NCI-H128 (cell line): ENCODE data around the gene DENND1A.

Source experiments
- DNase-seq: peaks from one replicate; lab custom pipeline; 2025; ENCODE audit not compliant: unreplicated experiment; lab: John Stamatoyannopoulos, UW

DENND1A gene

GRCh38 chr9:123365287-123365880, 564.5 kb downstream of the DENND1A start:
- DNase-seq, result no peak

DNA sequence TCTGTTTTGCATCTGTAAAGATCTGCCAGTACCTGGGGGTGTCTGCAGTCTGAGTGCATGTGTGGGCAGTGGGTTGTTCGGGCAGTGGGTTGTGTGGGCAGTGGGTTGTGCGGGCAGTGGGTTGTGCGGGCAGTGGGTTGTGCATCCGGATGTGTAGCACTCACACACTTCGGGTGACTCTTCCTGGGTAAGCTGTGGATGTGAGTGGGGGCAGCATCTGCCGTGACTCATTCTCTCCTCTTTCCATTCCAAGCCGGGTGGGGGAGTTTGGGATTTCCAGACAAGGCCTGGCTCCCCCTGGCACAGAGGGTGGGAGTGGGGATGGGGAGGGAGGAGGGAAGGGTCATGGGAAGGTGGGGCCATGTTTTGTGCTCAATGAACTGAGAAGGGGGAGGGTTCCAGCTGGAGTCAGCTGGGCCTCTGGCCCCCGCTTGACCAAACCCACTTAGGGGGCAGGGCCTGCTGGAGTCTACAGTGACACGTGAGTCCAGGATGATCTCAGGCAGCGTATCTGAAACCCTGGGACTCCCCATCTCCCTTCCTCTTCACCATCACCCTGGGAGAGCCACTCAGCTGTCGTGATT, 565.6 kb downstream of the DENND1A start:
- no peak for DNase-seq

- DNase-seq, result no peak
Measured at GRCh38 chr9:123362856-123363255, 567.1 kb downstream of the DENND1A start.

- DNase-seq, result no peak
Measured at GRCh38 chr9:123361731-123362510, 568.0 kb downstream of the DENND1A start.

DNA sequence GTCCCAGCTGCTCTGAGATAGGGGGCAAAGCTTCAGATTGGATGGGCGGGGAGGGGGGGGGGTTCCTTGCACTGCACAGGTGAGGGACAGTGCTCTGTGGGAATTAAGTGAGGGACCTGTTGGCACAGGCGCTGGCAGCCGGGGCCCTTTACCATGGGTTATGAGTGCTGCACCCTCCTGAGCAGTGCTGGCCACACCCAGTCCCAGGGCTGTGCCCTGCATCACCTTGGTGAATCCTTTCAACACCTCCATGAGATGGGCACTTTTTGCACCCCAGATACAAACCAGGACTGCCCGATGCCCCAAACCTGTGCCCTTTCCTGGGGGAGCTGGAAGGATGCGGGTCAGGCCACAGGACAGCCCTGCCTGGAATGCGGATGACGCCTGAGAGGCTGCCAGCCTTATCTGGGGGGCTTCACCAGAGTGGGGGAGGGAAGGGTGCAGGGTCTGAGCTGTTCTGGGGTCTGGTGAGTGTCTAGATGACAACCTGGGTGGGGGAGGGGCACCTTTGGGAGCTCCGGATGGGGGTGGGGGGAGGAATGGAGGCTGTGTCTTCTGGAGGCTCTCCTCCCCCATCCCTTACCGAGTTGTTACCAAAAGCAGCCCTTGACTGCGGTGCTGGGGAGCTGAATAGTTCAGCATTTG, 568.7 kb downstream of the DENND1A start:
- DNase-seq, result no peak

DNA sequence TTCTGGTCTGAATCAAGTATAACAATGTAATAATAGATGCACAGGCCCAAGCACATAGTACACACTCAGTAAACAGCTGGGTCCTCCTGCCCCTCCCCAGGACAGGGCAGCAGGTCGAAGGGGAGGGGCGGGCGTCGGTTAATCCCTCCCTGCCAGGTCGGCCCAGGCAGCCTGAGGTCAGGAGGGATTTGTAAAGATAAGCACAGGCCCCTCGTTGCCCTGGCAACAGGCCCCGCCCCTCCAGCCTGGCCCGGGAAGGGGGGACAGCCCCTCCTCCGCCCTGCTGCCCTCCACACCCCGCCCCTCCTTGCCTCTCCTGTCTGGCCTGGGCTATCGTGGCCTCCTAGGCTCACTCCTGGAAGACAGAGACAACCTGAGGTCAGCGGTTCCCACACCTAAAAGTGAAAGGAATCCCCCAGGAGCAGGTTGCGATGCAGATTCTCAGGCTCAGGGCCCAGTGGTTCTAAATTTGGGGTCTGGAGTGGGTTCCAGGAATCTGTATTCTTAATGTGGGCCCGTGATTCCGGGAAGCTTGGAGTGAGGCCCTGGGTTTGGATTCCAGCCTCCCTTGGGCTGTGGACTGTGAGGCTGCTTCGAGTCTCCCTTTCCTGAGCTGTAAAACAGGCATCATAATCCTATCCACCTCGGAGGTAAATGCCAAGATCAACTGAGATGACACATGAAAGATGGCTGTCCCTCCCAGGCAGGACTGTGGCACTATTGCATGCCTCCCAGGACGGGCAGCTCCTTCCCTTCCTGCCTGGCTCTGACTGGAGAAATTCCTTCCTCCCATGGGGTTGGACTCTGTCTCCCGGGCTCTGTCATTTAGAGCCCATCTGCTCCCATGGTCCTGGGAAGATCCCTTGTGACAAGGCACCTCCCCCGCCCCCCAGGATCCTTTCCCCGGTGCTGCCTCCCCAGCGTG, 569.5 kb downstream of the DENND1A start:
- no peak for DNase-seq

GRCh38 chr9:123359546-123359945, 570.4 kb downstream of the DENND1A start:
- DNase-seq, result no peak

- DNase-seq, result no peak
Measured at GRCh38 chr9:123359106-123359505, 570.8 kb downstream of the DENND1A start.

DNA sequence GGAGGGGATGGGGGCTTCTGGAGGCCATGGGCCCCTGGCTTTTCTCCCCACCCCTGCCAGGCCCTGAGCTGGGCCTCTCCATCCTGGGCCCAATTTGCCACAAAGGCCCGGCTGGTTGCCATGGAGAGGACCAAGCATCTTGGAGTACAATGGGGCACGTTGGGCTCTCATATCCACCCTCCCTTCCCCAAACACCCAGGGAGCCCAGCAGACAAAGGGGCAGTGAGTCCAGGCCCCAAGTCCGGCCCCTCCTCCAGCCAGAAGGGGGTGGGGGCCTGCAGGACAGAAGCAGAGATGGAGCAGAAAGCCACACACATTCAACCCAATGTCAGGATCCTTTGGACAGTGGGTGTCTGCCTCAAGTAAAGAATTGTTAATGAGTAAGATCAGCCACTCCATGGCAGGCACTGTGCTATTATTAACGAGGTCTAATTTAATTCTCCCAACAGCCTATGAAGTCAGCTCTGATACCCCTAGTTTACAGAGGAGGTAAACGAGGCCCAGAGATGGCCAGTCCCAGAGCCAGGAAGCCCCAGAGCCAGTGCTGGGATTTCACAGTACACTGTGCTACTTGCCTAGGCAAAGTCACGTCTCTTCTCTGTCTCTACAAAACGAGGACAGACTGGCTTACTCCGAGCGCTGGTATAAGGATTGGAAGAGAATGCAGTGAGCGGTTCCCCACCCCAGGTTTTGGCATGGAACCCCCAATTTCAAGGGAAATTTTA, 571.6 kb downstream of the DENND1A start:
- DNase-seq, result no peak

DNA sequence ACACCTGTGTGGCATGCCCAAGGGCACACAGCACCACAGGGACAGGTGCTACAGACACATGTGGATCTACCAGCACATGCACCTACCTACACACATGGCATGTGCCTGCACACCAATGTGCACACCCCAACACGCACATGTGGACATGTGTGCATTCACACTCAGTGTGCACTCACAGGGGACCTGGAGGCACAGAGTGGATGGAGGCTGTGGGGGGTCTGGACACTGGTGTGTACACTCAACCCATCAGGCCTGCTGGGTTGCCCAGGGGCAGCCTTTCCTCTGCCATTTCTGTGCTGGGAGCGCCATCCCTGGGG, 572.2 kb downstream of the DENND1A start:
- DNase-seq, result no peak

DNA sequence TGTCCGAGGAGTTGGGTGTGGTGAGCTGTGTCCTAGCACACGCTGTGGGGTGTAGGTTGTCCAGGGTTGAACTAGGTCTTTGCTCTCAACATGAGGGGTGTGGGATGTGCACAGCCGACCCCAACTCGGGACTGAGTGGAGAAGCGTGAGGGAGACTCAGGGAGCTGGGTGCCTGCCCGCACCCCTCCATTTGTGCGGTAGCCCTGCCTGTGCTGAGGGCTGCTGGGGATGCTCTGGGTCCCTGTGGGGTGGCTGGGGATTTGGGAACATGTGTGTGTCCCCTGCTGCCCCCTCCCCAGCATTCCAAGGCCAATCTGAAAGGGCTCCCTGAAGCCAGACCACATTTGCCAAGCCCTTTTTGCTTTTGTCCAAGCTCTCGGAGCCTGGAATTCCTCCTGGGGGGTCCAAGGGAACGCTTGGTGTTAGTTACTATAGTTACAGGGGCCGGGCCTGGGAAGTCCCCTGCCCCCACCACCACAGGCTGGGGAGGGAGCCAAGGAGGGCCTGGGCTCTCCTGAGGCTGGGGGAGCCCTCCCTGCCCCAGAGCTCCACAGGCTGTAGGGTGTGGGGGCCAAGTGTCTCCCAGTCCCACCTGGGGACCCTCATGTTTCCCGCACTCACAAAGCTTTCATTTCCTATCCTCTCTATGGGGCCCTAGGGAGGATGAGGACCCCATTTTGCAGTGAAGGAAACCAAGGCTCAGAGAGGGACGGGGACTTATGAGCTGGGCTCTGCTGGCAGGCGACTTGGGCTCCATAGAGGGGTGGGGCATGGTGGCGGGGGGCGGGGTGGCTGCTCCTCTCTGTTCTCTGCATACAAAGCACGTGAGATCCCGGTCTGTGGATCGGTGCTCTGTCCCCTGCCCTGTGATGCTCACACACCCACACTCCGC, 572.8 kb downstream of the DENND1A start:
- no peak for DNase-seq

- no peak for DNase-seq
Measured at GRCh38 chr9:123355761-123356431, 574.0 kb downstream of the DENND1A start, which contains the start of gene CRB2. Gene CRB2, plus strand, starts transcription at chr9:123356197. Its CDS starts 64 bp downstream, at chr9:123356261.

DNA sequence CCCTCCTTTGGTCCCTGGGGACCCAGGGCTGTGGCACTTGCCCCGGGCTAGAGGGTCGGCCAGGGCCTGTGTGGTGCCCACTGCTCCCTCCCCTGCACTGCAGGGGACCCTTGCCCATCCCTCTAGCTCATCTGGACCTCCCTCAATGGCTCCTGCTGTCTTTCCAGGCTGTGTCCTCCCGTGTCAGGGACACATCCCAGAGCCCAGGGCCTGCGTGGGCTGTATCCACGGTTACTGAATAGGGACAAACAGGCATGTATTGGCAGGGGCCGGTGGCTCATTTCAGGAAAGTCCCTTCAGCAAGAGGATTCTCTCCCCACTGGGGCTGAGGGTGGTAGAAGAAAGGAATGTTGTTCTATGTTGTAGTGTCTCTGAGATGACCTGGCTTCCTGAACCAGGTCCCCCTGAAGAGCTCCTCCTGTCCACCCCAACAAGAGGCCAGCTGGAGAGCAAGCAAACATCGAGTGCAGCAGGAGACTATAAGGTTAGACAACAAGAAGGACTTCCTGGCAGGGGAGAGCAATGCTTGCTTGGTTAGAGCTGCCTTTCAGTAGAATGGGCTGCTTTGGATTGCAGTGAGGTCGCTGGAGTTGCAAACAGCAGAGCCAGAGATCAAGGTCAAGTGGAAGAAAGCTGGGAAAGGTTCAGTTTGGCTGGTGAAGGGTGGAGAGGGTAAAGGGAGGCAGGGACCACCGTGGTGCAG, 575.0 kb downstream of the DENND1A start:
- DNase-seq, result no peak

DNA sequence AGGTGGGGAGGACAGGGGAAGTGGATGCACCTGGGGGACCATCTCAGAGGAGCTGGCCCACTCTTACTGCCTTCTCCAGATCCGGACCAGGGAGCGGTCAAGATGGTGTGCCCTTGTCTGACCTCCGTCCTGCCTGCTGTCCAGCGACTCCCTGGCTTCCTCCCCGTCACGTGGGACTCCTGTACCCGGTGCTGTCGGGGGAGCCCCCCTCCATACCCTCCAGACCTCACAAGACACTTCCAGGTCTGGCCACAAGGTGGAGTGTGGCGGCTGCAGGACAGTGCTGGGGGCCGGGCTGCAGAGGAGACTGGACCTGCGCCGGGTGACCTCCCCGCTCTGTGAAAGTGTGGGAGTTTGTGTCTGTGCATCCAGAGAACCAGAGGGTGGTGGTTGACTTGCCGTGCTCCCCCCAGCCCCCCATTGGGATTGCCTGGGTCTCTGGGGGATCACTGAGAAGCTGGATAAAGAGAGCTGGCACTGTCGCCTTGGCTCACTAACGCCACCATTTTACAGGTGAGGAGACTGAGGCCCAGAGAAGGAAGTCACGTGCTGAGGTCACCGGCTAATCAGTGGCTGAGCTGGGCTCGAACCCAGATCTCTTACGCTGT, 575.8 kb downstream of the DENND1A start:
- DNase-seq, result peak; percentile 15

- DNase-seq, result no peak
Measured at GRCh38 chr9:123353041-123353440, 576.9 kb downstream of the DENND1A start.

DNA sequence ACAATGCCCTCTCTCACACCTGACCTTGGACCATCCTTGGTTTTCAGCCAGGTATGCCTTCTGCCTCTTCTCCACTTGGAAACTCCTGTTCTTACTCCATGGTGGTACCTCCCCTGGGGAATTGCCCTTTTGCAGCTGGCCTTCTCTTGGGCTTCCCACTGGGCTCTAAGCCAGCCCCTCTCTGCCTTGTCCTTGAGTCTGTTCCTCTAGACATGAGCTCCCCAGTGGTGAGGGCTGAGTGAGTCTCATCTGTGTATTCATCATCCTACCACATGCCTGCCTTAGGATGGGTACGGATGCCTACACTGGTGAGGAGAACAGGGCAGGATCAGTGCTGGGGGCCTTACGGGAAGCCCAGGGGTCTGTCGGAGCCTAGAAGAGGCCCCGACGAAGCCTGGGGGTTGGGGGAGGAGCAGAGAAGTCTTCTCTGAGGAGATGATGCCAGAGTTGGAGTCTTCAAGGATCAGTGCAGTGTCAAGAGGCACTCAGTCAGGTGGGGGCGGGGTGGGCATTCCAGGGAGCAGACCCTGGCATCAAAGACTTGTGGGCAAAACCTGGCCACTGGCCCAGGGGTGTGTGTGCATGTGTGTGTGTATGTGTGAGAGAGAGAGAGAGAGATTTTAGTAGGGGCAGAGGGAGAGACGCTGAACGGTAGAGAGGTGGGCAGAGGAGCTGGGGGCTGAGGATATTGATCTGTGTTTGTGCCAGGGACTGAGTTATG, 579.2 kb downstream of the DENND1A start:
- no peak for DNase-seq
